Activated naive CD4-positive, alpha-beta T cell treated with anti-CD3 and anti-CD28 coated beads, Interleukin-2, amount 10 ng/mL, durations not matched to agents 7 days and 5 days (primary cell): ENCODE data around the gene PRAMEF8.
"Not testable (repeated sequence)": the region's sequence is repeated elsewhere in the genome, so short reads cannot be mapped to it uniquely, and the experiment has no call there.

ENCODE experiments used
- CTCF ChIA-PET: fragments of 350-600 bp; sonication (Branson Sonifier 250); formaldehyde crosslinking; loops from one replicate; lab custom pipeline; 2021; ENCODE audit warnings: antibody characterized with exemption; lab: Charles Lee
- DNase-seq: peaks from one replicate; pipeline ENCODE4 v3.0.0-alpha.2; 2020
- H3K27ac Mint-ChIP-seq: one replicate; pipeline ENCODE4 v1.8.0; 2021; ENCODE audit warnings: mild to moderate bottlenecking, moderate library complexity, mixed read lengths
- H3K27me3 Mint-ChIP-seq: one replicate; pipeline ENCODE4 v1.8.0; 2021; ENCODE audit warnings: mild to moderate bottlenecking, mixed read lengths
- H3K36me3 Mint-ChIP-seq: one replicate; pipeline ENCODE4 v1.8.0; 2021; ENCODE audit warnings: mixed read lengths
- H3K4me1 Mint-ChIP-seq: one replicate; pipeline ENCODE4 v1.8.0; 2021; ENCODE audit warnings: mixed read lengths
- H3K4me3 Mint-ChIP-seq: one replicate; pipeline ENCODE4 v1.8.0; 2021; ENCODE audit warnings: mild to moderate bottlenecking, moderate library complexity, mixed read lengths
- H3K9me3 Mint-ChIP-seq: one replicate; pipeline ENCODE4 v1.8.0; 2021; ENCODE audit warnings: mixed read lengths

Gene PRAMEF8

GRCh38 chr1:13285037-13285436 is at the start of gene PRAMEF8:
Gene PRAMEF8, minus strand, starts transcription at chr1:13285137. Its CDS starts 1,046 bp downstream, at chr1:13284091.
- H3K4me3 Mint-ChIP-seq, result not testable (repeated sequence)

GRCh38 chr1:13315281-13315680 is 30.3 kb upstream of the PRAMEF8 start, which contains the start of gene PRAMEF15:
Gene PRAMEF15, plus strand, starts transcription at chr1:13315581. Its CDS starts 2,827 bp downstream, at chr1:13318408.
- H3K27ac Mint-ChIP-seq, H3K27me3 Mint-ChIP-seq, H3K4me1 Mint-ChIP-seq, H3K4me3 Mint-ChIP-seq, DNase-seq, H3K36me3 Mint-ChIP-seq, CTCF ChIA-PET, H3K9me3 Mint-ChIP-seq: not testable (repeated sequence)

More at GRCh38 chr1:13285037-13285436, at the start of gene PRAMEF8:
- CTCF ChIA-PET, H3K27me3 Mint-ChIP-seq, H3K9me3 Mint-ChIP-seq, DNase-seq, H3K36me3 Mint-ChIP-seq, H3K27ac Mint-ChIP-seq, H3K4me1 Mint-ChIP-seq: not testable (repeated sequence)

- DNase-seq, CTCF ChIA-PET, H3K27ac Mint-ChIP-seq, H3K4me3 Mint-ChIP-seq, H3K27me3 Mint-ChIP-seq, H3K36me3 Mint-ChIP-seq, H3K4me1 Mint-ChIP-seq, H3K9me3 Mint-ChIP-seq: not testable (repeated sequence)
Measured at GRCh38 chr1:13303239-13303638, 18.3 kb upstream of the PRAMEF8 start, which contains the start of gene PRAMEF33. Gene PRAMEF33, plus strand, starts transcription at chr1:13303539. Its CDS starts 2,416 bp downstream, at chr1:13305955.

- H3K4me1 Mint-ChIP-seq, H3K4me3 Mint-ChIP-seq, CTCF ChIA-PET, DNase-seq, H3K27ac Mint-ChIP-seq, H3K27me3 Mint-ChIP-seq, H3K36me3 Mint-ChIP-seq, H3K9me3 Mint-ChIP-seq: not testable (repeated sequence)
Measured at GRCh38 chr1:13302197-13302596, 17.3 kb upstream of the PRAMEF8 start.

- H3K4me1 Mint-ChIP-seq, DNase-seq, CTCF ChIA-PET, H3K27me3 Mint-ChIP-seq, H3K27ac Mint-ChIP-seq, H3K4me3 Mint-ChIP-seq, H3K9me3 Mint-ChIP-seq, H3K36me3 Mint-ChIP-seq: not testable (repeated sequence)
Measured at GRCh38 chr1:13298699-13299098, 13.8 kb upstream of the PRAMEF8 start.

- H3K36me3 Mint-ChIP-seq, H3K9me3 Mint-ChIP-seq, CTCF ChIA-PET, H3K4me3 Mint-ChIP-seq, H3K27me3 Mint-ChIP-seq, H3K27ac Mint-ChIP-seq, DNase-seq, H3K4me1 Mint-ChIP-seq: not testable (repeated sequence)
Measured at GRCh38 chr1:13297216-13297931, 12.4 kb upstream of the PRAMEF8 start.

GRCh38 chr1:13289030-13289429 is 4.1 kb upstream of the PRAMEF8 start:
- H3K36me3 Mint-ChIP-seq, H3K27me3 Mint-ChIP-seq, H3K4me1 Mint-ChIP-seq, DNase-seq, H3K9me3 Mint-ChIP-seq, H3K4me3 Mint-ChIP-seq, H3K27ac Mint-ChIP-seq, CTCF ChIA-PET: not testable (repeated sequence)

- H3K27me3 Mint-ChIP-seq, CTCF ChIA-PET, H3K27ac Mint-ChIP-seq, H3K4me1 Mint-ChIP-seq, H3K4me3 Mint-ChIP-seq, H3K9me3 Mint-ChIP-seq, H3K36me3 Mint-ChIP-seq, DNase-seq: not testable (repeated sequence)
Measured at GRCh38 chr1:13279617-13280016, 5.3 kb downstream of the PRAMEF8 start.

- H3K9me3 Mint-ChIP-seq, H3K27ac Mint-ChIP-seq, H3K4me1 Mint-ChIP-seq, CTCF ChIA-PET, H3K4me3 Mint-ChIP-seq, H3K36me3 Mint-ChIP-seq, DNase-seq, H3K27me3 Mint-ChIP-seq: not testable (repeated sequence)
Measured at GRCh38 chr1:13277016-13277415, 7.9 kb downstream of the PRAMEF8 start.

GRCh38 chr1:13265124-13265523 is 19.8 kb downstream of the PRAMEF8 start:
- H3K27ac Mint-ChIP-seq, DNase-seq, CTCF ChIA-PET, H3K4me1 Mint-ChIP-seq, H3K36me3 Mint-ChIP-seq, H3K9me3 Mint-ChIP-seq, H3K4me3 Mint-ChIP-seq, H3K27me3 Mint-ChIP-seq: not testable (repeated sequence)

GRCh38 chr1:13253898-13254297 is 31.0 kb downstream of the PRAMEF8 start, which contains the start of gene PRAMEF5:
Gene PRAMEF5, plus strand, starts transcription at chr1:13254198. Its CDS starts 5,071 bp downstream, at chr1:13259269.
- H3K36me3 Mint-ChIP-seq, DNase-seq, H3K4me1 Mint-ChIP-seq, CTCF ChIA-PET, H3K27me3 Mint-ChIP-seq, H3K9me3 Mint-ChIP-seq, H3K27ac Mint-ChIP-seq, H3K4me3 Mint-ChIP-seq: not testable (repeated sequence)

GRCh38 chr1:13247122-13247521 is 37.8 kb downstream of the PRAMEF8 start:
- CTCF ChIA-PET, H3K27ac Mint-ChIP-seq, H3K4me3 Mint-ChIP-seq, DNase-seq, H3K4me1 Mint-ChIP-seq, H3K36me3 Mint-ChIP-seq, H3K9me3 Mint-ChIP-seq: not testable (repeated sequence)
- H3K27me3 Mint-ChIP-seq, result peaks cover 12% of the 10 kb centered on the region

- H3K27me3 Mint-ChIP-seq, result peaks cover 12% of the 10 kb centered on the region
- H3K36me3 Mint-ChIP-seq, H3K4me1 Mint-ChIP-seq, DNase-seq, H3K27ac Mint-ChIP-seq, H3K4me3 Mint-ChIP-seq, CTCF ChIA-PET, H3K9me3 Mint-ChIP-seq: not testable (repeated sequence)
Measured at GRCh38 chr1:13246554-13246871, 38.4 kb downstream of the PRAMEF8 start.

- H3K4me3 Mint-ChIP-seq, H3K36me3 Mint-ChIP-seq, DNase-seq, H3K4me1 Mint-ChIP-seq, H3K27ac Mint-ChIP-seq, H3K9me3 Mint-ChIP-seq: not testable (repeated sequence)
- CTCF ChIA-PET, result interaction anchor here (0.6 kb wide), 1 partner anchor 1422 kb away, joined by 3 read pairs; no protein-coding TSS in a partner anchor
- peaks cover 12% of the 10 kb centered on the region for H3K27me3 Mint-ChIP-seq
Measured at GRCh38 chr1:13245841-13246553, 38.9 kb downstream of the PRAMEF8 start.
